Ascending aorta (tissue), 2 donors: Measurements from ENCODE around the gene HTRA3. TPM values are rescaled to one million over a fixed set of nuclear protein-coding genes. Genes with fewer than 3 reads are reported as not detected.
A peak's percentile ranks its signal among the peaks of the same experiment; 100 is the strongest.

Source experiments
- DNase-seq, 2 donors: peaks; one replicate each; pipeline ENCODE4 v3.0.0-alpha.2; 2019; ENCODE audit warnings: low spot score in 2 of 2
- H3K27ac ChIP-seq, 2 donors: fragments of 200-600 bp; sonication (generic); one replicate each; pipeline ENCODE4 v1.5.1; 2016 to 2017; ENCODE audit warnings: mild to moderate bottlenecking in 1 of 2
- H3K27me3 ChIP-seq: fragments of 200-600 bp; sonication (generic); one replicate; pipeline ENCODE4 v1.5.1; 2017
- H3K36me3 ChIP-seq, 2 donors: fragments of 200-600 bp; sonication (generic); one replicate each; pipeline ENCODE4 v1.5.1; 2016
- H3K4me1 ChIP-seq, 2 donors: fragments of 200-600 bp; sonication (generic); one replicate each; pipeline ENCODE4 v1.5.1; 2016 to 2017; ENCODE audit warnings: mild to moderate bottlenecking in 1 of 2
- H3K4me3 ChIP-seq, 2 donors: fragments of 200-600 bp; sonication (generic); one replicate each; pipeline ENCODE4 v1.5.1; 2016 to 2017; ENCODE audit warnings: mild to moderate bottlenecking in 1 of 2
- H3K9me3 ChIP-seq, 2 donors: fragments of 200-600 bp; sonication (generic); one replicate each; pipeline ENCODE4 v1.5.1; 2016
- CTCF ChIP-seq, 3 experiments: fragments of 200-600 bp in 2 of 3; fragments of 450-650 bp in 1 of 3; sonication (generic) in 2 of 3; IDR thresholded peaks; one replicate each; pipeline ENCODE4 v1.5.1; 2016 to 2019; ENCODE audit warnings: antibody characterized with exemption in 3 of 3, mild to moderate bottlenecking in 1 of 3, moderate library complexity in 1 of 3
- intact Hi-C: fragments of 100-400 bp; cut with DNase I; formaldehyde crosslinking; loops from one replicate; pipeline ENCODE4 v1.15.1; 2023
- total RNA-seq: library from RNA; depleted of rRNA; stranded (reverse); fragments of >200 nt; gene quantifications from one replicate; pipeline ENCODE4 v1.1.0, GENCODE V29; 2016

HTRA3 gene
- total RNA-seq, 1 donor from 2014 or later = 52.6 TPM

GRCh38 chr4:8264106-8264505 lies 5.4 kb upstream of the HTRA3 start:
- H3K27me3 ChIP-seq = no peaks in the 10 kb centered on the region
- H3K36me3 ChIP-seq = no peaks in the 10 kb centered on the region
- DNase-seq = no peak
- peaks cover 0 to 2% of the 10 kb centered on the region in 2 donors for H3K4me1 ChIP-seq
- intact Hi-C loops = no loop called here
- no peaks in the 10 kb centered on the region for H3K9me3 ChIP-seq
- no peak for TF ChIP-seq CTCF (IDR thresholded peaks at IDR 0.05)
- no peak overlapping the region for H3K4me3 ChIP-seq
- H3K27ac ChIP-seq = no peak overlapping the region

- Histone ChIP-seq H3K4me3 (no peak overlapping the region), H3K9me3 (no peaks in the 10 kb centered on the region), H3K4me1 (peaks cover 4 to 6% of the 10 kb centered on the region in 2 donors), H3K27ac (no peak overlapping the region), H3K36me3 (no peaks in the 10 kb centered on the region), H3K27me3 (no peaks in the 10 kb centered on the region)
- intact Hi-C loops = no loop called here
- TF ChIP-seq CTCF (IDR thresholded peaks at IDR 0.05) = no peak
- no peak for DNase-seq
Observed at GRCh38 chr4:8265171-8265929, 4.2 kb upstream of the HTRA3 start.

- DNase-seq = no peak
- intact Hi-C loops = no loop called here
- Histone ChIP-seq H3K27ac (no peak overlapping the region), H3K9me3 (no peaks in the 10 kb centered on the region), H3K4me3 (no peak overlapping the region), H3K36me3 (no peaks in the 10 kb centered on the region), H3K27me3 (no peaks in the 10 kb centered on the region), H3K4me1 (peaks cover 4 to 6% of the 10 kb centered on the region in 2 donors)
- no peak for TF ChIP-seq CTCF (IDR thresholded peaks at IDR 0.05)
Observed at GRCh38 chr4:8266088-8266487, 3.5 kb upstream of the HTRA3 start.

- peak overlapping the region in 1 of 2 donors; percentile 12 for H3K27ac ChIP-seq
- peaks cover 4 to 6% of the 10 kb centered on the region in 2 donors for H3K4me1 ChIP-seq
- H3K27me3 ChIP-seq = no peaks in the 10 kb centered on the region
- H3K4me3 ChIP-seq = no peak overlapping the region
- no peak for DNase-seq
- no peaks in the 10 kb centered on the region for H3K9me3 ChIP-seq
- intact Hi-C loops = no loop called here
- no peak for TF ChIP-seq CTCF (IDR thresholded peaks at IDR 0.05)
- H3K36me3 ChIP-seq = no peaks in the 10 kb centered on the region
Observed at GRCh38 chr4:8266508-8266907, 3.0 kb upstream of the HTRA3 start.

- Histone ChIP-seq H3K4me3 (no peak overlapping the region), H3K9me3 (no peaks in the 10 kb centered on the region), H3K27me3 (no peaks in the 10 kb centered on the region), H3K4me1 (peaks cover 4 to 6% of the 10 kb centered on the region in 2 donors), H3K27ac (peak overlapping the region in 1 of 2 donors; percentile 12), H3K36me3 (no peaks in the 10 kb centered on the region)
- intact Hi-C loops = no loop called here
- peak in 1 of 2 donors; percentile 78 for DNase-seq
- TF ChIP-seq CTCF (IDR thresholded peaks at IDR 0.05) = peak; percentile 34 to 59 (median 46)
Observed at GRCh38 chr4:8267077-8267476, 2.5 kb upstream of the HTRA3 start.
